Esophagus muscularis mucosa (tissue), 4 donors: Measurements from ENCODE around the gene ABCA2.

Experiments used
- CTCF ChIP-seq, 3 experiments: fragments of 200-600 bp in 2 of 3; fragments of 450-650 bp in 1 of 3; sonication (generic) in 2 of 3; IDR thresholded peaks; one replicate each; pipeline ENCODE4 v1.5.1; 2017 to 2019; ENCODE audit warnings: antibody characterized with exemption in 3 of 3, mild to moderate bottlenecking in 2 of 3, moderate library complexity in 1 of 3
- EP300 ChIP-seq: sonication (generic); formaldehyde crosslinking; IDR thresholded peaks from one replicate; pipeline ENCODE4 v1.6.1; 2017; ENCODE audit warnings: antibody characterized with exemption
- POLR2A ChIP-seq: fragments of 450-650 bp; IDR thresholded peaks from one replicate; pipeline ENCODE4 v1.6.1; 2017; ENCODE audit warnings: antibody characterized with exemption, moderate library complexity, mild to moderate bottlenecking, low read depth

- TF ChIP-seq CTCF (IDR thresholded peaks at IDR 0.05) (no peak), POLR2A (no peak), EP300 (no peak)
Observed at GRCh38 chr9:136995772-136996311, 32.2 kb downstream of the ABCA2 start.
